ENCODE measurements around the gene SMAP1.

- TF ChIP-seq ZFX (IDR thresholded peaks at IDR 0.05): no peak
- TF ChIP-seq CTCF (conservative IDR thresholded peaks at IDR 0.05): no peak
These were observed 195.7 kb downstream of the SMAP1 start for GRCh38 chr6:70863343-70863742.

Data from C4-2B (cell line).